Astrocyte of the spinal cord (primary cell): Measurements from ENCODE around the gene GRK5.

Experiments used
- DNase-seq: peaks from one replicate; pipeline ENCODE4 v3.0.0; 2011; ENCODE audit warnings: low read depth, low spot score
- H3K4me3 ChIP-seq: 2 replicates; pipeline ENCODE4 v1.5.1; 2011; ENCODE audit warnings: low read depth, mild to moderate bottlenecking, low read length, moderate library complexity
- in situ Hi-C: cut with HindIII; loops from 2 replicates; pipeline ENCODE4 v1.10.0; 2017; ENCODE audit warnings: low sequenced_read_pairs
- TF ChIP-seq, protein P1 (sequence below): IDR thresholded peaks from 2 replicates; pipeline ENCODE4 v1.5.1; 2012; ENCODE audit warnings: low read depth, mild to moderate bottlenecking, low read length, inconsistent platforms

GRK5 gene

DNA sequence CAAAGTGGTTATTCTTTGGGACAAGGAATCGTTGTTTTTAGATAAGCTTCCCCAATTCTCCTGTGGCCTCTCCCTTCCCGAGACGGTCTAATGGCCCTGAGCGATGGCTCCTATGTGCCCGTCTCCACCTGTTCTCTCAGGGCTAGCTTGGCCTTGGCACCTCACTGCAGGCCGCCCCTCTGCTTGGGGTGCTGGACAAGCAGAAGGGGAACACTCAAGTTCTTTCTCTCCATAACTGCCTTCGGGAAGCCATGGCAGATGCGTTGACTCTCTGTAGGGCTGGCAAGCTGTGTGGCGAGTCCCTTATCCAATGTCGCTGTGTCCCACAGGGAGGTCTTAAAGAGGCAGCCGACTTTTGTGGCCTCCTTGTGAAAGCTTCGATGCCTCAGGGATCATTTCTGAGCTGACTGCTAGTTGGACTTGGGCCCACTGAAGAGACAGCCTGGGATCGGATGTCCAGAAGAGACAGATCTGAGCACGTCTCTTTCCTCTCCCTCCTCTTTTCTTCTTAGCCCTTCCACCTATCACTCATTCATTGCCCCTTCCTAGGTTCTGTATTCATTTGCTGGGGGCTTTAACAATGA, 70.8 kb downstream of the GRK5 start:
- in situ Hi-C loops = no loop called here
- TF ChIP-seq, protein P1, sequence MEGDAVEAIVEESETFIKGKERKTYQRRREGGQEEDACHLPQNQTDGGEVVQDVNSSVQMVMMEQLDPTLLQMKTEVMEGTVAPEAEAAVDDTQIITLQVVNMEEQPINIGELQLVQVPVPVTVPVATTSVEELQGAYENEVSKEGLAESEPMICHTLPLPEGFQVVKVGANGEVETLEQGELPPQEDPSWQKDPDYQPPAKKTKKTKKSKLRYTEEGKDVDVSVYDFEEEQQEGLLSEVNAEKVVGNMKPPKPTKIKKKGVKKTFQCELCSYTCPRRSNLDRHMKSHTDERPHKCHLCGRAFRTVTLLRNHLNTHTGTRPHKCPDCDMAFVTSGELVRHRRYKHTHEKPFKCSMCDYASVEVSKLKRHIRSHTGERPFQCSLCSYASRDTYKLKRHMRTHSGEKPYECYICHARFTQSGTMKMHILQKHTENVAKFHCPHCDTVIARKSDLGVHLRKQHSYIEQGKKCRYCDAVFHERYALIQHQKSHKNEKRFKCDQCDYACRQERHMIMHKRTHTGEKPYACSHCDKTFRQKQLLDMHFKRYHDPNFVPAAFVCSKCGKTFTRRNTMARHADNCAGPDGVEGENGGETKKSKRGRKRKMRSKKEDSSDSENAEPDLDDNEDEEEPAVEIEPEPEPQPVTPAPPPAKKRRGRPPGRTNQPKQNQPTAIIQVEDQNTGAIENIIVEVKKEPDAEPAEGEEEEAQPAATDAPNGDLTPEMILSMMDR = no peak
- DNase-seq = no peak
- H3K4me3 ChIP-seq = no peak overlapping the region

- no peak for DNase-seq
- no peak overlapping the region for H3K4me3 ChIP-seq
- in situ Hi-C loops = no loop called here
- TF ChIP-seq, protein P1 = no peak
These were observed 72.1 kb downstream of the GRK5 start for GRCh38 chr10:119279441-119279840.

GRCh38 chr10:119281581-119282071, 74.3 kb downstream of the GRK5 start:
- TF ChIP-seq, protein P1 = no peak
- H3K4me3 ChIP-seq = no peak overlapping the region
- in situ Hi-C loops = no loop called here
- peak; percentile 45 for DNase-seq

GRCh38 chr10:119282446-119282845, 75.1 kb downstream of the GRK5 start:
- H3K4me3 ChIP-seq = no peak overlapping the region
- in situ Hi-C loops = no loop called here
- TF ChIP-seq, protein P1 = no peak
- no peak for DNase-seq

- TF ChIP-seq, protein P1 = no peak
- in situ Hi-C loops = no loop called here
- no peak overlapping the region for H3K4me3 ChIP-seq
- no peak for DNase-seq
These were observed 76.0 kb downstream of the GRK5 start for GRCh38 chr10:119283387-119283786.

DNA sequence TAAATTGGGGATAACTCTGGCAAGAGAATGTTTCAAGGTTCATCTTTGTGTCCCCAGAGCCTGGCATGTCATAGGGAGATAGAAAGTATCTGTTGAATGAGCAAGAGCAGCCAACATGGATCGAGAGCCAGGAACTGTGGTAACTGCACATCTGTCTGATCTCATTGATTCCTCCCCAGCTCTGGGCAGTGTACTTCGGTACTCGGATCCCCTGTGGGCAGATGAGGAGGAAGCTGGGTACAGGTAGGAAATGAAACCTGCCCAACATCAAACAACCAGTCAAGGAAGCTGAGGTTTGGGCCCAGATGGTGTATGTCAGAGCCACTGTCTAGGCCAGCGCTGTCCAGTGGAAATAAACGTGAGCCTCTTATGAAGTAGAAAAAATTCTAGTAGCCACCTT, 76.4 kb downstream of the GRK5 start:
- in situ Hi-C loops = no loop called here
- TF ChIP-seq, protein P1 = no peak

More for the DNA sequence above, 76.4 kb downstream of the GRK5 start:
- no peak for DNase-seq
- H3K4me3 ChIP-seq = no peak overlapping the region
